ENCODE data around the gene CD209. TPM values are rescaled to one million over a fixed set of nuclear protein-coding genes. Genes with fewer than 3 reads are reported as not detected.

CD209 gene
- polyA plus RNA-seq, 1 donor from 2014 or later: not detected

DNA sequence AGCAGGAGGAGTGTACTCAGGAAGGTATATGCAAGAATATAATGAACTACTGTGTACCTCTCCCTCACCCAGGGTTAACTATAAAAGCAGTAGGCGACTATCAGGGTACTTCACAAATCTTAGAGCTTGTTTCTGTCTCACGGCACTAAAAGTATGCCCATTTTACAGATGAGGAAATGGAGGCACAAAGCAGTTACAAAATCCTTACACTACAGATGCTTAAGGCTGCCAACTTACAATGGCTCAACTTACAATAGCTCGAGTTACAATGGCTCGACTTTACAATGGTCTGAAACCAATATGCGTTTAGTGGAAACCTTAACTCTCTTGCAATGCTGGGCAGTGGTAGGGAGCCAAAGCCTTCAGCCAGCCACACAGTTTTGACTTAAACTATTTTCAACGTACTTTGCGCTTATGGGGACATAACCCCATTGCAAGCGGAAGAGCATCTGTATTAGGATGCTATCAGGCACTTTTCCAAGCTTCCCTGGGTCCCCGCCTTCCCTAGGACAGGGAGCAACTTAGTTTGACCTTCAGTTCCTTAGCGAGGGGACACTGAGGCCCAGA, 49.5 kb downstream of the CD209 start:
- no peaks in the 10 kb centered on the region for H3K79me2 ChIP-seq (replicated peaks; ENCODE audit: insufficient read depth, low read length)
- no peak overlapping the region for H3K4me3 ChIP-seq (ENCODE audit: low read length)
- H3K4me2 ChIP-seq (ENCODE audit: low read length): no peak overlapping the region
- H3K9me2 ChIP-seq (ENCODE audit: insufficient read depth, low read length): no peaks in the 10 kb centered on the region
- no peak overlapping the region for H3K27ac ChIP-seq (ENCODE audit: low read length)
- H3K9ac ChIP-seq (ENCODE audit: low read length): no peak overlapping the region
- H3K9me3 ChIP-seq (ENCODE audit: low read length): no peaks in the 10 kb centered on the region
- TF ChIP-seq, protein P1, sequence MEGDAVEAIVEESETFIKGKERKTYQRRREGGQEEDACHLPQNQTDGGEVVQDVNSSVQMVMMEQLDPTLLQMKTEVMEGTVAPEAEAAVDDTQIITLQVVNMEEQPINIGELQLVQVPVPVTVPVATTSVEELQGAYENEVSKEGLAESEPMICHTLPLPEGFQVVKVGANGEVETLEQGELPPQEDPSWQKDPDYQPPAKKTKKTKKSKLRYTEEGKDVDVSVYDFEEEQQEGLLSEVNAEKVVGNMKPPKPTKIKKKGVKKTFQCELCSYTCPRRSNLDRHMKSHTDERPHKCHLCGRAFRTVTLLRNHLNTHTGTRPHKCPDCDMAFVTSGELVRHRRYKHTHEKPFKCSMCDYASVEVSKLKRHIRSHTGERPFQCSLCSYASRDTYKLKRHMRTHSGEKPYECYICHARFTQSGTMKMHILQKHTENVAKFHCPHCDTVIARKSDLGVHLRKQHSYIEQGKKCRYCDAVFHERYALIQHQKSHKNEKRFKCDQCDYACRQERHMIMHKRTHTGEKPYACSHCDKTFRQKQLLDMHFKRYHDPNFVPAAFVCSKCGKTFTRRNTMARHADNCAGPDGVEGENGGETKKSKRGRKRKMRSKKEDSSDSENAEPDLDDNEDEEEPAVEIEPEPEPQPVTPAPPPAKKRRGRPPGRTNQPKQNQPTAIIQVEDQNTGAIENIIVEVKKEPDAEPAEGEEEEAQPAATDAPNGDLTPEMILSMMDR (IDR thresholded peaks at IDR 0.05; ENCODE audit: poor library complexity, severe bottlenecking): no peak
- TF ChIP-seq POLR2AphosphoS5 (IDR thresholded peaks at IDR 0.05): no peak
- no peak for TF ChIP-seq REST (IDR thresholded peaks at IDR 0.05; ENCODE audit: borderline replicate concordance)
- TF ChIP-seq EP300 (conservative IDR thresholded peaks at IDR 0.05; ENCODE audit: poor library complexity, severe bottlenecking): no peak
- no peak for TF ChIP-seq MXI1 (conservative IDR thresholded peaks at IDR 0.05; ENCODE audit: poor library complexity, severe bottlenecking)
- no peak for TF ChIP-seq SMC3 (conservative IDR thresholded peaks at IDR 0.05; ENCODE audit: poor library complexity)
- no peak for TF ChIP-seq TAF1 (IDR thresholded peaks at IDR 0.05; ENCODE audit: low read depth)
- no peak for TF ChIP-seq EZH2 (IDR thresholded peaks at IDR 0.05; ENCODE audit: borderline replicate concordance, insufficient read depth, low read length, poor library complexity, severe bottlenecking)
- TF ChIP-seq RAD21 (conservative IDR thresholded peaks at IDR 0.05): no peak
- no peaks in the 10 kb centered on the region for H3K27me3 ChIP-seq (ENCODE audit: insufficient read depth, low read depth, low read length)
- no peaks in the 10 kb centered on the region for H3K36me3 ChIP-seq (ENCODE audit: insufficient read depth, low read length)
- no peaks in the 10 kb centered on the region for H3F3A ChIP-seq (ENCODE audit: insufficient read depth, low read length, poor library complexity, severe bottlenecking)
- H2AFZ ChIP-seq (ENCODE audit: low read depth, low read length): no peak overlapping the region
- no peaks in the 10 kb centered on the region for H4K20me1 ChIP-seq (ENCODE audit: insufficient read depth)

DNA sequence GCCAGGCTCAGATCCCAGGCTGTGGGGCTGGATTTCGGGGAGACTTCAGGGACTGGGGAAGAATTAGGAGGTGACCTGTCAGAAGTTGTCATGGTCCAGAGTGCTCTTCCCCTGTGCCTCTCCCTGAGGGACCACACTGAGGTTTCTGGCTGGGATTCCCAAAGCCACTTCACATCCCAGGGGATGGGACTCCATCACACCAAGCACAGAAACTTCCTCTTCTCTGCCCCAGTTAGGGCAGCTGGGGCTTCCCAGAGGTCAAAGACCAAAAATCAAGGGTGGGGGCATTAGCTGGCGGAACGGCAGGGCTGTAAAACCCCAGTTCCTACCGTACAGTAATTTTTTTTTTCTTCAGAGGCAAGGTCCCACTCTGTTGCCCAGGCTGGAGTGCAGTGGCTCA, 52.8 kb downstream of the CD209 start:
- TF ChIP-seq, protein P1 (IDR thresholded peaks at IDR 0.05; ENCODE audit: poor library complexity, severe bottlenecking): no peak
- TF ChIP-seq SMC3 (conservative IDR thresholded peaks at IDR 0.05; ENCODE audit: poor library complexity): no peak
- no peak for TF ChIP-seq POLR2AphosphoS5 (IDR thresholded peaks at IDR 0.05)
- TF ChIP-seq EP300 (conservative IDR thresholded peaks at IDR 0.05; ENCODE audit: poor library complexity, severe bottlenecking): no peak
- no peak for TF ChIP-seq TAF1 (IDR thresholded peaks at IDR 0.05; ENCODE audit: low read depth)
- no peak overlapping the region for H3K4me2 ChIP-seq (ENCODE audit: low read length)
- H3K36me3 ChIP-seq (ENCODE audit: insufficient read depth, low read length): no peaks in the 10 kb centered on the region
- no peak overlapping the region for H3K4me3 ChIP-seq (ENCODE audit: low read length)
- no peaks in the 10 kb centered on the region for H3K27me3 ChIP-seq (ENCODE audit: insufficient read depth, low read depth, low read length)
- H3K9me3 ChIP-seq (ENCODE audit: low read length): no peaks in the 10 kb centered on the region
- H3K79me2 ChIP-seq (replicated peaks; ENCODE audit: insufficient read depth, low read length): no peaks in the 10 kb centered on the region
- H3K27ac ChIP-seq (ENCODE audit: low read length): no peak overlapping the region
- no peak overlapping the region for H3K9ac ChIP-seq (ENCODE audit: low read length)
- no peaks in the 10 kb centered on the region for H3F3A ChIP-seq (ENCODE audit: insufficient read depth, low read length, poor library complexity, severe bottlenecking)
- H2AFZ ChIP-seq (ENCODE audit: low read depth, low read length): no peak overlapping the region
- H3K9me2 ChIP-seq (ENCODE audit: insufficient read depth, low read length): no peaks in the 10 kb centered on the region
- no peaks in the 10 kb centered on the region for H4K20me1 ChIP-seq (ENCODE audit: insufficient read depth)
